Neuronal stem cell (in vitro differentiated cells): ENCODE results near the gene PFN3.

ENCODE experiments used
- DNase-seq: peaks from one replicate; pipeline ENCODE4 v3.0.0-alpha.2; 2013; ENCODE audit warnings: low spot score
- H2AFZ ChIP-seq: one replicate; pipeline ENCODE4 v1.6.1; 2013; ENCODE audit warnings: mild to moderate bottlenecking, low read length, inconsistent platforms
- H2AK5ac ChIP-seq: 2 replicates; pipeline ENCODE4 v1.6.1; 2013; ENCODE audit warnings: low read depth, mild to moderate bottlenecking, inconsistent platforms, low read length, moderate library complexity, mixed read lengths
- H2BK120ac ChIP-seq: 2 replicates; pipeline ENCODE4 v1.6.1; 2013; ENCODE audit warnings: low read depth, mild to moderate bottlenecking, inconsistent platforms, low read length, moderate library complexity, mixed read lengths
- H2BK12ac ChIP-seq: one replicate; pipeline ENCODE4 v1.6.1; 2013; ENCODE audit warnings: low read length, inconsistent platforms
- H2BK15ac ChIP-seq: 2 replicates; pipeline ENCODE4 v1.6.1; 2013; ENCODE audit warnings: mild to moderate bottlenecking, low read length, inconsistent platforms, mixed read lengths
- H2BK5ac ChIP-seq: one replicate; pipeline ENCODE4 v1.6.1; 2013; ENCODE audit warnings: inconsistent platforms, mild to moderate bottlenecking, low read length, moderate library complexity
- H3K14ac ChIP-seq: one replicate; pipeline ENCODE4 v1.6.1; 2013; ENCODE audit warnings: low read length, inconsistent platforms
- H3K18ac ChIP-seq: 2 replicates; pipeline ENCODE4 v1.6.1; 2013; ENCODE audit warnings: low read length, inconsistent platforms
- H3K23ac ChIP-seq: 2 replicates; pipeline ENCODE4 v1.6.1; 2013; ENCODE audit warnings: low read depth, mild to moderate bottlenecking, mixed read lengths, low read length, inconsistent platforms; ENCODE audit not compliant: poor library complexity
- H3K27ac ChIP-seq: replicated peaks from 3 replicates; pipeline ENCODE4 v1.5.1; 2013; ENCODE audit warnings: low read length, inconsistent platforms
- H3K27me3 ChIP-seq, 3 experiments: 2 replicates each; pipeline ENCODE4 v1.6.1; 2013; ENCODE audit warnings: low read length in 3 of 3, mild to moderate bottlenecking in 2 of 3, inconsistent platforms in 1 of 3, low read depth in 1 of 3, mixed read lengths in 1 of 3, moderate library complexity in 1 of 3; ENCODE audit not compliant: control insufficient read depth in 3 of 3, insufficient read depth in 3 of 3
- H3K36me3 ChIP-seq, 2 donors: replicated peaks in 1 of 2; 2 replicates each; pipeline ENCODE4 v1.6.1; 2013; ENCODE audit warnings: low read length in 2 of 2; ENCODE audit not compliant: control insufficient read depth in 2 of 2, insufficient read depth in 2 of 2
- H3K4ac ChIP-seq: 2 replicates; pipeline ENCODE4 v1.6.1; 2013; ENCODE audit warnings: inconsistent platforms, mild to moderate bottlenecking, low read length, moderate library complexity
- H3K4me1 ChIP-seq, 2 donors: 1 replicate in 1 of 2; 2 replicates in 1 of 2; pipeline ENCODE4 v1.6.1; 2013; ENCODE audit warnings: low read length in 2 of 2, low read depth in 1 of 2; ENCODE audit not compliant: control insufficient read depth in 2 of 2, insufficient read depth in 1 of 2
- H3K4me2 ChIP-seq: one replicate; pipeline ENCODE4 v1.6.1; 2013; ENCODE audit warnings: mild to moderate bottlenecking, low read length, inconsistent platforms; ENCODE audit not compliant: insufficient read depth, poor library complexity, severe bottlenecking
- H3K4me3 ChIP-seq, 2 donors: 2 replicates each; pipeline ENCODE4 v1.5.1; 2013; ENCODE audit warnings: low read length in 2 of 2, mild to moderate bottlenecking in 2 of 2, inconsistent platforms in 1 of 2, moderate library complexity in 1 of 2
- H3K79me1 ChIP-seq: one replicate; pipeline ENCODE4 v1.6.1; 2013; ENCODE audit warnings: low read depth, mild to moderate bottlenecking, inconsistent platforms, low read length, moderate library complexity
- H3K9ac ChIP-seq: one replicate; pipeline ENCODE4 v1.6.1; 2013; ENCODE audit warnings: mild to moderate bottlenecking, low read depth, low read length, inconsistent platforms; ENCODE audit not compliant: poor library complexity
- H3K9me3 ChIP-seq, 2 donors: replicated peaks in 1 of 2; 2 replicates each; pipeline versions ENCODE3 to v1.6.1; 2013; ENCODE audit warnings: low read length in 2 of 2, mild to moderate bottlenecking in 2 of 2, inconsistent platforms in 1 of 2, low read depth in 1 of 2, mixed read lengths in 1 of 2, moderate library complexity in 1 of 2; ENCODE audit not compliant: control insufficient read depth in 2 of 2, insufficient read depth in 1 of 2
- H4K8ac ChIP-seq: one replicate; pipeline ENCODE4 v1.6.1; 2013; ENCODE audit warnings: low read depth, mild to moderate bottlenecking, inconsistent platforms, low read length, moderate library complexity
- H4K91ac ChIP-seq: one replicate; pipeline ENCODE4 v1.6.1; 2013; ENCODE audit warnings: low read length, low read depth, mild to moderate bottlenecking, inconsistent platforms; ENCODE audit not compliant: poor library complexity
- WGBS, 2 donors: extraction: QIAGEN DNeasy Blood & Tissue Kit; methylation state at CpG; one replicate each; pipeline ENCODE4 v1.1.7; 2013; ENCODE audit warnings: missing lambda C conversion rate in 2 of 2, mixed read lengths in 1 of 2; ENCODE audit not compliant: insufficient read length in 2 of 2, insufficient replicate concordance in 1 of 2; ENCODE audit errors: extremely low coverage in 2 of 2; 5-methylcytosine and 5-hydroxymethylcytosine counted together

The PFN3 gene

DNA sequence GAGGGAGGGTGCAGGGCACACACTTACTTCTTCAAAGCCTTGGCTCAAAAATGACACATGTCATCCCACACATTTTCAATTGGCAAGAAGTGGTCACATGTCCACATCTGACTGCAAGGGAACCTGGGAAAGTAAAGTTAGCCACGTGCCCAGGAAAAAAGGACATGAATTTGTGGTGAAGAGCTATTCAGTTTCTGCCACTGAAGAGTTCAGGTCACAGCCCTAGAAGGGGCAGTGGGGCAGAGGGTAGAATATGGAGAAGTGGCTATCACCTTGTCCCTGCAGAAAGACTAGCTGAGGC is 44.6 kb downstream of the PFN3 start:
- Histone ChIP-seq H3K14ac (no peak overlapping the region), H3K18ac (no peak overlapping the region), H3K23ac (no peak overlapping the region), H3K4ac (no peak overlapping the region), H4K91ac (no peak overlapping the region), H3K36me3 (no peaks in the 10 kb centered on the region), H3K79me1 (peaks cover 6% of the 10 kb centered on the region), H2AFZ (no peak overlapping the region), H4K8ac (no peak overlapping the region), H3K27ac (no peak overlapping the region), H3K9me3 (no peaks in the 10 kb centered on the region), H3K4me1 (peaks cover 4 to 32% of the 10 kb centered on the region in 2 donors), H2BK15ac (no peak overlapping the region), H3K4me2 (no peak overlapping the region), H3K27me3 (peaks cover 0 to 12% (median 0%) of the 10 kb centered on the region in 3 experiments), H3K4me3 (no peak overlapping the region), H2BK5ac (no peak overlapping the region), H2AK5ac (no peak overlapping the region), H2BK120ac (no peak overlapping the region), H3K9ac (no peak overlapping the region), H2BK12ac (no peak overlapping the region)
- no peak for DNase-seq
- WGBS, 2 donors = no CpG with 5 or more reads among the region's 1 CpG

GRCh38 chr5:177355162-177355867 is 45.1 kb downstream of the PFN3 start:
- Histone ChIP-seq H2BK120ac (no peak overlapping the region), H2BK15ac (no peak overlapping the region), H3K4me1 (peaks cover 7 to 36% of the 10 kb centered on the region in 2 donors), H3K79me1 (peaks cover 6% of the 10 kb centered on the region), H3K4me3 (no peak overlapping the region), H3K9me3 (no peaks in the 10 kb centered on the region), H3K27me3 (peaks cover 0 to 12% (median 0%) of the 10 kb centered on the region in 3 experiments), H3K36me3 (no peaks in the 10 kb centered on the region), H3K14ac (no peak overlapping the region), H3K4ac (no peak overlapping the region), H3K23ac (no peak overlapping the region), H2BK12ac (no peak overlapping the region), H4K8ac (no peak overlapping the region), H3K4me2 (no peak overlapping the region), H3K27ac (no peak overlapping the region), H2AFZ (no peak overlapping the region), H3K9ac (no peak overlapping the region), H3K18ac (no peak overlapping the region), H2BK5ac (no peak overlapping the region), H2AK5ac (no peak overlapping the region), H4K91ac (no peak overlapping the region)
- WGBS, 2 donors = no CpG with 5 or more reads among the region's 1 CpG
- no peak for DNase-seq

- peaks cover 3 to 5% of the 10 kb centered on the region in 2 donors for H3K36me3 ChIP-seq
- H3K9me3 ChIP-seq = no peaks in the 10 kb centered on the region
- DNase-seq = no peak
- no peak overlapping the region for H2AK5ac ChIP-seq
- no peak overlapping the region for H4K8ac ChIP-seq
- no peak overlapping the region for H3K4ac ChIP-seq
- peaks cover 8% of the 10 kb centered on the region for H3K79me1 ChIP-seq
- no peak overlapping the region for H2BK15ac ChIP-seq
- WGBS, 2 donors = no CpG with 5 or more reads among the region's 3 CpGs
- H4K91ac ChIP-seq = no peak overlapping the region
- peaks cover 8 to 38% of the 10 kb centered on the region in 2 donors for H3K4me1 ChIP-seq
- H3K4me2 ChIP-seq = no peak overlapping the region
- no peak overlapping the region for H2AFZ ChIP-seq
- H3K23ac ChIP-seq = no peak overlapping the region
- no peak overlapping the region for H3K9ac ChIP-seq
- no peak overlapping the region for H3K14ac ChIP-seq
- no peak overlapping the region for H3K27ac ChIP-seq
- H3K27me3 ChIP-seq = peaks cover 0 to 12% (median 0%) of the 10 kb centered on the region in 3 experiments
- no peak overlapping the region for H2BK12ac ChIP-seq
- no peak overlapping the region for H3K4me3 ChIP-seq
- H3K18ac ChIP-seq = no peak overlapping the region
- H2BK120ac ChIP-seq = no peak overlapping the region
- no peak overlapping the region for H2BK5ac ChIP-seq
Measured at GRCh38 chr5:177354711-177355110, 45.8 kb downstream of the PFN3 start.

GRCh38 chr5:177354256-177354655 is 46.2 kb downstream of the PFN3 start:
- Histone ChIP-seq H3K9me3 (no peaks in the 10 kb centered on the region), H2AFZ (no peak overlapping the region), H3K79me1 (peaks cover 11% of the 10 kb centered on the region), H3K4me2 (no peak overlapping the region), H3K27ac (no peak overlapping the region), H3K4ac (no peak overlapping the region), H2BK15ac (no peak overlapping the region), H3K14ac (no peak overlapping the region), H4K91ac (no peak overlapping the region), H3K27me3 (peaks cover 0 to 12% (median 0%) of the 10 kb centered on the region in 3 experiments), H2AK5ac (no peak overlapping the region), H2BK120ac (no peak overlapping the region), H3K4me1 (peaks cover 8 to 34% of the 10 kb centered on the region in 2 donors), H3K4me3 (no peak overlapping the region), H2BK12ac (no peak overlapping the region), H4K8ac (no peak overlapping the region), H3K9ac (no peak overlapping the region), H2BK5ac (no peak overlapping the region), H3K18ac (no peak overlapping the region), H3K23ac (no peak overlapping the region), H3K36me3 (peaks cover 4 to 10% of the 10 kb centered on the region in 2 donors)
- DNase-seq = no peak
- no CpG with 5 or more reads among the region's 3 CpGs for WGBS, 2 donors
